Ishikawa (cell line): ENCODE results near the gene MATR3.
A peak's percentile ranks its signal among the peaks of the same experiment; 100 is the strongest.

Source experiments
- CEBPB ChIP-seq: IDR thresholded peaks from 2 replicates; pipeline ENCODE4 v1.6.1; 2012
- CREB1 ChIP-seq: IDR thresholded peaks from 2 replicates; pipeline ENCODE4 v1.6.1; 2012; ENCODE audit warnings: low read depth
- EGR1 ChIP-seq: IDR thresholded peaks from 2 replicates; pipeline ENCODE4 v1.6.1; 2012
- EP300 ChIP-seq: IDR thresholded peaks from 2 replicates; pipeline ENCODE4 v1.6.1; 2012; ENCODE audit warnings: borderline replicate concordance
- FOXM1 ChIP-seq: IDR thresholded peaks from 2 replicates; pipeline ENCODE4 v1.6.1; 2012; ENCODE audit warnings: low read depth, borderline replicate concordance
- NFIC ChIP-seq: IDR thresholded peaks from 2 replicates; pipeline ENCODE4 v1.6.1; 2012
- RAD21 ChIP-seq: IDR thresholded peaks from 2 replicates; pipeline ENCODE4 v1.6.1; 2012; ENCODE audit warnings: low read depth
- REST ChIP-seq: IDR thresholded peaks from 2 replicates; pipeline ENCODE4 v1.6.1; 2012; ENCODE audit warnings: low read depth, mild to moderate bottlenecking
- TAF1 ChIP-seq: IDR thresholded peaks from 2 replicates; pipeline ENCODE4 v1.6.1; 2012; ENCODE audit warnings: low read depth, mild to moderate bottlenecking
- TCF12 ChIP-seq: IDR thresholded peaks from 2 replicates; pipeline ENCODE4 v1.6.1; 2012; ENCODE audit warnings: low read depth
- TEAD4 ChIP-seq: IDR thresholded peaks from 2 replicates; pipeline ENCODE4 v1.6.1; 2012
- YY1 ChIP-seq: IDR thresholded peaks from 2 replicates; pipeline ENCODE4 v1.6.1; 2012; ENCODE audit warnings: low read depth
- ZBTB7A ChIP-seq: IDR thresholded peaks from 2 replicates; pipeline ENCODE4 v1.6.1; 2012; ENCODE audit warnings: low read depth
- TF ChIP-seq, protein P1 (sequence below): IDR thresholded peaks from 2 replicates; pipeline ENCODE4 v1.6.1; 2012
- TF ChIP-seq, protein P2 (sequence below): IDR thresholded peaks from 2 replicates; pipeline ENCODE4 v1.6.1; 2012

The MATR3 gene

DNA sequence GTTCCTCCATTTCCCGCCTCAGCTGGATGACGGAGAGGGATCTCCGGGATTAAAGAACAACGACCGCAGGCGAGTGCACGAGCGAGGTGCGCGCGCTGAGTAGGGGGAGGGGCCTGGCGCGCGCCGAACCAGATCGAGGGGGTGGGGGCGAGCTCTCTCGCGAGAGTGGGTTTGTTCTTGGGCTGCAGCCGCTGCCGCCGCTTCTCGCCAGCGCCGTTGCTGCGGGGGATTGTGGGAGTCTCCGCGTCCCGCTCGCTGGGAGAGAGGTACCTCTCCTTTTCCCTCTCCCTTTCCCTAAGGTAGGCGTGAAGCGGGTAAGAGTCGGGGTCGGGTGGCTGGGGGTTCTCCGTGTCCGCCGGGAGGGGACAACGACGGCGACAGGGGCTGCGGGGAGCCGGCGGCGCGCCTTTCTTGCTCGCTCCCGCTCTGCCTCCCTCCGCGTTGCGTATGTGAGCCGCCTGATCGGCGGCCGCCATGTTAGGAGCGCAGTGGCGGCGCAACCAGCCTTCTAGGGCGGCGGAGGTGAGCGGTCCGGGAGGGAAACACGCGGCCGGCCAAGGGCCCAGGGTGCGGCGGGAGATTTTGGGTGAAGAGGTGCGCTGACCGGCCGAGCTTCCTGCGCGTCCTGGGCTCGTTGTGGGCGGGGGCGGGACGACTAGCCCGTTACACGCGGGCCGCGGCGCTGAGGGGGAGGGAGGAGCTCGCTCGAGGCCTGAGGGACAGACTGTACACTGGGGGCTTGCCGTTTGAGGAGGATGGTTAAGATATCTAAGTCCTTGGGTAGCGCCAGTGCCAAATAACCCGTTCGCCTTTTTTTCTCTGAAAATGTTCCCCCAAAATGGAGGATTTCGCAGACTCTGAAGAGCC, at the start of gene MATR3:
Gene MATR3 (plus strand): TSS at position 234 of the 867 bp plus-strand sequence. CDS start 13,676 bp downstream, outside the sequence.
- TF ChIP-seq, protein P1, sequence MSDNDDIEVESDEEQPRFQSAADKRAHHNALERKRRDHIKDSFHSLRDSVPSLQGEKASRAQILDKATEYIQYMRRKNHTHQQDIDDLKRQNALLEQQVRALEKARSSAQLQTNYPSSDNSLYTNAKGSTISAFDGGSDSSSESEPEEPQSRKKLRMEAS: peak; percentile 76
- TF ChIP-seq YY1 (peak; percentile 91), EP300 (no peak), RAD21 (no peak), CREB1 (no peak), TCF12 (0 out of 2 replicates have a peak, but pooled peaks have one; percentile 10), EGR1 (peak; percentile 65), ZBTB7A (no peak), TAF1 (peak; percentile 83)
- TF ChIP-seq, protein P2, sequence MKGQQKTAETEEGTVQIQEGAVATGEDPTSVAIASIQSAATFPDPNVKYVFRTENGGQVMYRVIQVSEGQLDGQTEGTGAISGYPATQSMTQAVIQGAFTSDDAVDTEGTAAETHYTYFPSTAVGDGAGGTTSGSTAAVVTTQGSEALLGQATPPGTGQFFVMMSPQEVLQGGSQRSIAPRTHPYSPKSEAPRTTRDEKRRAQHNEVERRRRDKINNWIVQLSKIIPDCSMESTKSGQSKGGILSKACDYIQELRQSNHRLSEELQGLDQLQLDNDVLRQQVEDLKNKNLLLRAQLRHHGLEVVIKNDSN: no peak; the same call in none of the 2 replicates

- TF ChIP-seq CREB1 (no peak), EP300 (no peak), RAD21 (no peak), FOXM1 (no peak), CEBPB (no peak), TAF1 (no peak)
Measured at GRCh38 chr5:139245637-139246339, 47.8 kb upstream of the MATR3 start.

DNA sequence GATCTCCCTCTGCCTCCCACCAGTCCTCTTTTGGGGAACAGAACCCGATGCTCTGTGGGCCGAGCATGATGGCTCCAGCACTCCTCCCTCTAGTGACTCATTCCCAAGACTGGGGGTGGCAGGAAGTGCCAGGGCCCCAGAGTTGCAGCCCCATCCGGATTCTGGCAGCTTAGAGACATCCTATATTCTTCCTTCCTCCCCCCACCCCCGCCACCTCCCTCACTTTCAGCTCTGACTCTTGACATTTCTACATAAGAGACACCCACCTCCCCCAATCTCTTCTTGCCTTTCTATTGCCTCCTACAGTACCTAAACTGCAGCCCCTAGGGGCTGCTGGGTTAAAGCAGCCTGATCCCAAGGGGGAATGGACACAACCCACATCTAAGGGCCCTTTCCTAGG, 47.1 kb upstream of the MATR3 start:
- TF ChIP-seq TEAD4: no peak
- no peak for TF ChIP-seq FOXM1
- TF ChIP-seq TAF1: no peak
- TF ChIP-seq YY1: no peak
- no peak for TF ChIP-seq ZBTB7A
- no peak for TF ChIP-seq TCF12
- no peak for TF ChIP-seq REST
- TF ChIP-seq, protein P2: no peak
- TF ChIP-seq CEBPB: no peak
- TF ChIP-seq RAD21: no peak
- TF ChIP-seq NFIC: no peak
- no peak for TF ChIP-seq EP300
- no peak for TF ChIP-seq EGR1
- TF ChIP-seq CREB1: no peak
- TF ChIP-seq, protein P1: no peak

- TF ChIP-seq, protein P1: no peak
- TF ChIP-seq CREB1: no peak
- TF ChIP-seq CEBPB: no peak
- TF ChIP-seq REST: no peak
- no peak for TF ChIP-seq TCF12
- no peak for TF ChIP-seq TAF1
- TF ChIP-seq TEAD4: no peak
- TF ChIP-seq EGR1: no peak
Measured at GRCh38 chr5:139248826-139249453, 44.6 kb upstream of the MATR3 start.

GRCh38 chr5:139251281-139251687, 42.3 kb upstream of the MATR3 start:
- TF ChIP-seq REST (no peak), TCF12 (no peak), ZBTB7A (no peak), EGR1 (no peak), NFIC (no peak), RAD21 (no peak), FOXM1 (no peak), CEBPB (no peak), YY1 (no peak), CREB1 (no peak), TAF1 (no peak), TEAD4 (no peak), EP300 (no peak)
- TF ChIP-seq, protein P1: no peak
- TF ChIP-seq, protein P2: no peak
